HepG2 (cell line): Measurements from ENCODE around the gene C6orf136. TPM values are rescaled to one million over a fixed set of nuclear protein-coding genes. Genes with fewer than 3 reads are reported as not detected.
A peak's percentile ranks its signal among the peaks of the same experiment; 100 is the strongest.

Source experiments
- HMG20A ChIP-seq: IDR thresholded peaks from 2 replicates; pipeline ENCODE4 v1.6.1; 2016; ENCODE audit warnings: borderline replicate concordance
- KLF9 ChIP-seq: IDR thresholded peaks from 2 replicates; pipeline ENCODE4 v1.6.1; 2016; ENCODE audit warnings: low read depth
- ONECUT2 ChIP-seq: sonication (generic); formaldehyde crosslinking; IDR thresholded peaks from 2 replicates; pipeline ENCODE4 v1.4.0; 2020; ENCODE audit warnings: missing genetic modification reagents
- RBM39 ChIP-seq: fragments of 200-400 bp; formaldehyde crosslinking; IDR thresholded peaks from one replicate; pipeline ENCODE4 v1.6.1; 2018; ENCODE audit warnings: antibody characterized with exemption, mild to moderate bottlenecking, low read depth, low read length; ENCODE audit not compliant: poor library complexity, severe bottlenecking
- ZNF264 ChIP-seq: sonication (generic); formaldehyde crosslinking; IDR thresholded peaks from 2 replicates; pipeline ENCODE4 v1.4.0; 2020; ENCODE audit warnings: missing genetic modification reagents
- ZNF3 ChIP-seq: IDR thresholded peaks from 2 replicates; pipeline ENCODE4 v1.7.0; 2017; ENCODE audit warnings: inconsistent platforms
- polyA plus RNA-seq, 8 experiments: library from polyadenylated mRNA; depleted of rRNA in 3 of 8; stranded (reverse) in 7 of 8; unstranded in 1 of 8; fragments of >200 nt; fragmentation: Illumina TruSeq in 4 of 8; extraction: Trizol in 4 of 8; gene quantifications; 2 replicates each; pipeline versions ENCODE4 v1.2.1 to v1.2.3, GENCODE V29; 2011 to 2016; ENCODE audit warnings: low read depth in 4 of 8, missing spikeins in 1 of 8, mixed read lengths in 1 of 8; ENCODE audit not compliant: insufficient read depth in 1 of 8
- total RNA-seq, 5 experiments: library from RNA; depleted of rRNA; stranded (reverse); fragments of >200 nt; fragmentation: Illumina TruSeq; extraction: Trizol; gene quantifications; 2 replicates each; pipeline ENCODE4 v1.2.3, GENCODE V29; 2016; ENCODE audit warnings: low read depth in 1 of 5
- TF ChIP-seq, protein P1 (sequence below): sonication (generic); formaldehyde crosslinking; IDR thresholded peaks from 2 replicates; pipeline ENCODE4 v1.4.0; 2020; ENCODE audit warnings: missing genetic modification reagents, borderline replicate concordance
- TF ChIP-seq, protein P2 (sequence below): sonication (generic); formaldehyde crosslinking; IDR thresholded peaks from 2 replicates; pipeline ENCODE4 v1.4.0; 2020; ENCODE audit warnings: missing genetic modification reagents
- TF ChIP-seq, protein P3 (sequence below): sonication (generic); formaldehyde crosslinking; IDR thresholded peaks from 2 replicates; pipeline ENCODE4 v1.4.0; 2020; ENCODE audit warnings: missing genetic modification reagents, borderline replicate concordance
- TF ChIP-seq, protein P4 (sequence below): sonication (generic); formaldehyde crosslinking; IDR thresholded peaks from 2 replicates; pipeline ENCODE4 v1.5.0; 2020; ENCODE audit warnings: mild to moderate bottlenecking, missing genetic modification reagents
- TF ChIP-seq, protein P5 (sequence below): sonication (generic); formaldehyde crosslinking; IDR thresholded peaks from 2 replicates; pipeline ENCODE4 v1.5.0; 2020; ENCODE audit warnings: mild to moderate bottlenecking, missing genetic modification reagents
- TF ChIP-seq, protein P6 (sequence below): sonication (generic); formaldehyde crosslinking; IDR thresholded peaks from 2 replicates; pipeline ENCODE4 v1.5.0; 2020; ENCODE audit warnings: missing genetic modification reagents

The C6orf136 gene
- total and polyA plus RNA-seq, 2 of the 13 experiments (the other 11 are each of a cell fraction or from before 2014, with no cell fraction given) = 12.0 to 26.2 TPM

DNA sequence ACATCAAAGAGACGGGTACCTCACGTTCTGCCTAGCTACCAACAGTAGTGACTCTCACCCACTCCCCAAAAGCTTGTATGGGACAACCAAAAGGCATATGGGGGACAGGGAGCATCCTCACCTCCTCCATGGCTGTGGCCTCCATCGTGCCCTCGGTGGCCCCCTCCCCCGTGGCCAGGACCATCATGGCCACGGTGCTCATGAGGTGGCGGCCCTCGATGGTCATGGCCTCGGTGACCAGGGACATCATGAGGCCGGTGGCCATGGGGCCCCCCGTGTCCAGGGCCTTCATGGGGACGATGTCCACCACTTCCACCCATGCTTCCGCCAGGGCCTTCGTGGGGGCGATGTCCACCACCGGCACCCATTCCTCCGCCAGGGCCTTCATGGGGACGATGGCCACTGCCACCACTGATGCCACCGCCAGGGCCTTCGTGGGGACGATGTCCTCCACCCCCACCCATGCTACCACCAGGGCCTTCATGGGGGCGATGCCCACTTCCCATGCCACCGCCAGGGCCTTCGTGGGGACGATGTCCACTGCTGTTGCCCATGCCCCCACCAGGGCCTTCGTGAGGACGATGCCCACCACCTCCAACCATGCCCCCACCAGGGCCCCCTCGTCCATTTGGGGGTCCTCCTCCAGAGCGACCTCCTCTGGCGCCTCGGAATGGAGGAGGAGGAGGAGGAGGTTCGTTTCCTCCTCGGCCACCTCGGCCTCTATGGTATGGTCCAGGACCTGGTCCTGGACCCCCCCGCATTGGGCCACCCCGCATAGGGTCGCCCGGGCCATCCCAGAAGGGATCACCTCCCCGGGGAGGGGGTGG lies 44.9 kb upstream of the C6orf136 start (continued):
- TF ChIP-seq, protein P1, sequence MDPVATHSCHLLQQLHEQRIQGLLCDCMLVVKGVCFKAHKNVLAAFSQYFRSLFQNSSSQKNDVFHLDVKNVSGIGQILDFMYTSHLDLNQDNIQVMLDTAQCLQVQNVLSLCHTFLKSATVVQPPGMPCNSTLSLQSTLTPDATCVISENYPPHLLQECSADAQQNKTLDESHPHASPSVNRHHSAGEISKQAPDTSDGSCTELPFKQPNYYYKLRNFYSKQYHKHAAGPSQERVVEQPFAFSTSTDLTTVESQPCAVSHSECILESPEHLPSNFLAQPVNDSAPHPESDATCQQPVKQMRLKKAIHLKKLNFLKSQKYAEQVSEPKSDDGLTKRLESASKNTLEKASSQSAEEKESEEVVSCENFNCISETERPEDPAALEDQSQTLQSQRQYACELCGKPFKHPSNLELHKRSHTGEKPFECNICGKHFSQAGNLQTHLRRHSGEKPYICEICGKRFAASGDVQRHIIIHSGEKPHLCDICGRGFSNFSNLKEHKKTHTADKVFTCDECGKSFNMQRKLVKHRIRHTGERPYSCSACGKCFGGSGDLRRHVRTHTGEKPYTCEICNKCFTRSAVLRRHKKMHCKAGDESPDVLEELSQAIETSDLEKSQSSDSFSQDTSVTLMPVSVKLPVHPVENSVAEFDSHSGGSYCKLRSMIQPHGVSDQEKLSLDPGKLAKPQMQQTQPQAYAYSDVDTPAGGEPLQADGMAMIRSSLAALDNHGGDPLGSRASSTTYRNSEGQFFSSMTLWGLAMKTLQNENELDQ (CRISPR knock-in tag) = no peak
- TF ChIP-seq, protein P2, sequence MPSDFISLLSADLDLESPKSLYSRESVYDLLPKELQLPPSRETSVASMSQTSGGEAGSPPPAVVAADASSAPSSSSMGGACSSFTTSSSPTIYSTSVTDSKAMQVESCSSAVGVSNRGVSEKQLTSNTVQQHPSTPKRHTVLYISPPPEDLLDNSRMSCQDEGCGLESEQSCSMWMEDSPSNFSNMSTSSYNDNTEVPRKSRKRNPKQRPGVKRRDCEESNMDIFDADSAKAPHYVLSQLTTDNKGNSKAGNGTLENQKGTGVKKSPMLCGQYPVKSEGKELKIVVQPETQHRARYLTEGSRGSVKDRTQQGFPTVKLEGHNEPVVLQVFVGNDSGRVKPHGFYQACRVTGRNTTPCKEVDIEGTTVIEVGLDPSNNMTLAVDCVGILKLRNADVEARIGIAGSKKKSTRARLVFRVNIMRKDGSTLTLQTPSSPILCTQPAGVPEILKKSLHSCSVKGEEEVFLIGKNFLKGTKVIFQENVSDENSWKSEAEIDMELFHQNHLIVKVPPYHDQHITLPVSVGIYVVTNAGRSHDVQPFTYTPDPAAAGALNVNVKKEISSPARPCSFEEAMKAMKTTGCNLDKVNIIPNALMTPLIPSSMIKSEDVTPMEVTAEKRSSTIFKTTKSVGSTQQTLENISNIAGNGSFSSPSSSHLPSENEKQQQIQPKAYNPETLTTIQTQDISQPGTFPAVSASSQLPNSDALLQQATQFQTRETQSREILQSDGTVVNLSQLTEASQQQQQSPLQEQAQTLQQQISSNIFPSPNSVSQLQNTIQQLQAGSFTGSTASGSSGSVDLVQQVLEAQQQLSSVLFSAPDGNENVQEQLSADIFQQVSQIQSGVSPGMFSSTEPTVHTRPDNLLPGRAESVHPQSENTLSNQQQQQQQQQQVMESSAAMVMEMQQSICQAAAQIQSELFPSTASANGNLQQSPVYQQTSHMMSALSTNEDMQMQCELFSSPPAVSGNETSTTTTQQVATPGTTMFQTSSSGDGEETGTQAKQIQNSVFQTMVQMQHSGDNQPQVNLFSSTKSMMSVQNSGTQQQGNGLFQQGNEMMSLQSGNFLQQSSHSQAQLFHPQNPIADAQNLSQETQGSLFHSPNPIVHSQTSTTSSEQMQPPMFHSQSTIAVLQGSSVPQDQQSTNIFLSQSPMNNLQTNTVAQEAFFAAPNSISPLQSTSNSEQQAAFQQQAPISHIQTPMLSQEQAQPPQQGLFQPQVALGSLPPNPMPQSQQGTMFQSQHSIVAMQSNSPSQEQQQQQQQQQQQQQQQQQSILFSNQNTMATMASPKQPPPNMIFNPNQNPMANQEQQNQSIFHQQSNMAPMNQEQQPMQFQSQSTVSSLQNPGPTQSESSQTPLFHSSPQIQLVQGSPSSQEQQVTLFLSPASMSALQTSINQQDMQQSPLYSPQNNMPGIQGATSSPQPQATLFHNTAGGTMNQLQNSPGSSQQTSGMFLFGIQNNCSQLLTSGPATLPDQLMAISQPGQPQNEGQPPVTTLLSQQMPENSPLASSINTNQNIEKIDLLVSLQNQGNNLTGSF = no peak
- TF ChIP-seq, protein P3, sequence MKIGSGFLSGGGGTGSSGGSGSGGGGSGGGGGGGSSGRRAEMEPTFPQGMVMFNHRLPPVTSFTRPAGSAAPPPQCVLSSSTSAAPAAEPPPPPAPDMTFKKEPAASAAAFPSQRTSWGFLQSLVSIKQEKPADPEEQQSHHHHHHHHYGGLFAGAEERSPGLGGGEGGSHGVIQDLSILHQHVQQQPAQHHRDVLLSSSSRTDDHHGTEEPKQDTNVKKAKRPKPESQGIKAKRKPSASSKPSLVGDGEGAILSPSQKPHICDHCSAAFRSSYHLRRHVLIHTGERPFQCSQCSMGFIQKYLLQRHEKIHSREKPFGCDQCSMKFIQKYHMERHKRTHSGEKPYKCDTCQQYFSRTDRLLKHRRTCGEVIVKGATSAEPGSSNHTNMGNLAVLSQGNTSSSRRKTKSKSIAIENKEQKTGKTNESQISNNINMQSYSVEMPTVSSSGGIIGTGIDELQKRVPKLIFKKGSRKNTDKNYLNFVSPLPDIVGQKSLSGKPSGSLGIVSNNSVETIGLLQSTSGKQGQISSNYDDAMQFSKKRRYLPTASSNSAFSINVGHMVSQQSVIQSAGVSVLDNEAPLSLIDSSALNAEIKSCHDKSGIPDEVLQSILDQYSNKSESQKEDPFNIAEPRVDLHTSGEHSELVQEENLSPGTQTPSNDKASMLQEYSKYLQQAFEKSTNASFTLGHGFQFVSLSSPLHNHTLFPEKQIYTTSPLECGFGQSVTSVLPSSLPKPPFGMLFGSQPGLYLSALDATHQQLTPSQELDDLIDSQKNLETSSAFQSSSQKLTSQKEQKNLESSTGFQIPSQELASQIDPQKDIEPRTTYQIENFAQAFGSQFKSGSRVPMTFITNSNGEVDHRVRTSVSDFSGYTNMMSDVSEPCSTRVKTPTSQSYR = no peak
- no peak for TF ChIP-seq ONECUT2 (CRISPR knock-in tag)
- TF ChIP-seq HMG20A (CRISPR knock-in tag) = no peak
- TF ChIP-seq, protein P4, sequence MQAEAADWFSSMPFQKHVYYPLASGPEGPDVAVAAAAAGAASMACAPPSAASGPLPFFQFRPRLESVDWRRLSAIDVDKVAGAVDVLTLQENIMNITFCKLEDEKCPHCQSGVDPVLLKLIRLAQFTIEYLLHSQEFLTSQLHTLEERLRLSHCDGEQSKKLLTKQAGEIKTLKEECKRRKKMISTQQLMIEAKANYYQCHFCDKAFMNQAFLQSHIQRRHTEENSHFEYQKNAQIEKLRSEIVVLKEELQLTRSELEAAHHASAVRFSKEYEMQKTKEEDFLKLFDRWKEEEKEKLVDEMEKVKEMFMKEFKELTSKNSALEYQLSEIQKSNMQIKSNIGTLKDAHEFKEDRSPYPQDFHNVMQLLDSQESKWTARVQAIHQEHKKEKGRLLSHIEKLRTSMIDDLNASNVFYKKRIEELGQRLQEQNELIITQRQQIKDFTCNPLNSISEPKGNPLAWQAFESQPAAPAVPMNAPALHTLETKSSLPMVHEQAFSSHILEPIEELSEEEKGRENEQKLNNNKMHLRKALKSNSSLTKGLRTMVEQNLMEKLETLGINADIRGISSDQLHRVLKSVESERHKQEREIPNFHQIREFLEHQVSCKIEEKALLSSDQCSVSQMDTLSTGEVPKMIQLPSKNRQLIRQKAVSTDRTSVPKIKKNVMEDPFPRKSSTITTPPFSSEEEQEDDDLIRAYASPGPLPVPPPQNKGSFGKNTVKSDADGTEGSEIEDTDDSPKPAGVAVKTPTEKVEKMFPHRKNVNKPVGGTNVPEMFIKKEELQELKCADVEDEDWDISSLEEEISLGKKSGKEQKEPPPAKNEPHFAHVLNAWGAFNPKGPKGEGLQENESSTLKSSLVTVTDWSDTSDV (CRISPR knock-in tag) = 0 out of 2 replicates have a peak, but pooled peaks have one; percentile 27
- TF ChIP-seq KLF9 (CRISPR knock-in tag) = no peak
- TF ChIP-seq, protein P5, sequence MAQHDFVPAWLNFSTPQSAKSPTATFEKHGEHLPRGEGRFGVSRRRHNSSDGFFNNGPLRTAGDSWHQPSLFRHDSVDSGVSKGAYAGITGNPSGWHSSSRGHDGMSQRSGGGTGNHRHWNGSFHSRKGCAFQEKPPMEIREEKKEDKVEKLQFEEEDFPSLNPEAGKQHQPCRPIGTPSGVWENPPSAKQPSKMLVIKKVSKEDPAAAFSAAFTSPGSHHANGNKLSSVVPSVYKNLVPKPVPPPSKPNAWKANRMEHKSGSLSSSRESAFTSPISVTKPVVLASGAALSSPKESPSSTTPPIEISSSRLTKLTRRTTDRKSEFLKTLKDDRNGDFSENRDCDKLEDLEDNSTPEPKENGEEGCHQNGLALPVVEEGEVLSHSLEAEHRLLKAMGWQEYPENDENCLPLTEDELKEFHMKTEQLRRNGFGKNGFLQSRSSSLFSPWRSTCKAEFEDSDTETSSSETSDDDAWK (CRISPR knock-in tag) = no peak
- TF ChIP-seq ZNF264 (CRISPR knock-in tag) = no peak
- no peak for TF ChIP-seq ZNF3 (CRISPR knock-in tag)
- TF ChIP-seq, protein P6, sequence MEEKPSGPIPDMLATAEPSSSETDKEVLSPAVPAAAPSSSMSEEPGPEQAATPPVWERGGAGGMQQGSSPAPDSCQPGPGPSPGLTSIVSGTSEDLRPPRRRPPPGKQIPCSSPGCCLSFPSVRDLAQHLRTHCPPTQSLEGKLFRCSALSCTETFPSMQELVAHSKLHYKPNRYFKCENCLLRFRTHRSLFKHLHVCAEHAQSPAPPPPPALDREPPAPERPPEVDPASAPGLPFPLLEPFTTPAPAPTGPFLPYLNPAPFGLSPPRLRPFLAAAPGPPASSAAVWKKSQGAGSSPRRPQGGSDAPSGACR = no peak
- peak; percentile 41 for TF ChIP-seq RBM39
